Astrocyte (in vitro differentiated cells and primary cell): ENCODE data around the gene TMOD1. TPM values are rescaled to one million over a fixed set of nuclear protein-coding genes. Genes with fewer than 3 reads are reported as not detected.
"Not testable (repeated sequence)": the region's sequence is repeated elsewhere in the genome, so short reads cannot be mapped to it uniquely, and the experiment has no call there.

Source experiments
- DNase-seq: peaks from one replicate; pipeline ENCODE4 v3.0.0-alpha.2; 2010; ENCODE audit warnings: low read depth
- FAIRE-seq: peaks from 2 replicates; lab custom pipeline; 2011; peaks lifted over from hg19 to GRCh38; lab: Jason Lieb, UNC
- H2AFZ ChIP-seq: 2 replicates; pipeline ENCODE4 v1.6.0; 2012; ENCODE audit warnings: low read depth, low read length, inconsistent platforms
- H3K27ac ChIP-seq: 2 replicates; pipeline ENCODE4 v1.5.1; 2011; ENCODE audit warnings: low read depth, low read length, inconsistent platforms
- H3K27me3 ChIP-seq: 2 replicates; pipeline ENCODE4 v1.6.0; 2011; ENCODE audit warnings: low read length, inconsistent platforms; ENCODE audit not compliant: insufficient read depth
- H3K36me3 ChIP-seq: 2 replicates; pipeline ENCODE4 v1.5.1; 2011; ENCODE audit warnings: low read length, inconsistent platforms; ENCODE audit not compliant: insufficient read depth
- H3K4me1 ChIP-seq: 2 replicates; pipeline ENCODE4 v1.5.1; 2011; ENCODE audit warnings: low read length, inconsistent platforms; ENCODE audit not compliant: insufficient read depth
- H3K4me2 ChIP-seq: 2 replicates; pipeline ENCODE4 v1.6.0; 2012; ENCODE audit warnings: low read length, inconsistent platforms
- H3K4me3 ChIP-seq: 2 replicates; pipeline ENCODE4 v1.5.1; 2011; ENCODE audit warnings: low read depth, mild to moderate bottlenecking, low read length, inconsistent platforms; ENCODE audit not compliant: insufficient read depth
- H3K79me2 ChIP-seq: 2 replicates; pipeline ENCODE4 v1.6.0; 2012; ENCODE audit warnings: mild to moderate bottlenecking, low read length, inconsistent platforms; ENCODE audit not compliant: insufficient read depth
- H3K9ac ChIP-seq: 2 replicates; pipeline ENCODE4 v1.6.0; 2012; ENCODE audit warnings: mild to moderate bottlenecking, low read length, inconsistent platforms
- H3K9me3 ChIP-seq: 2 replicates; pipeline ENCODE4 v1.5.1; 2012; ENCODE audit warnings: low read depth, mild to moderate bottlenecking, low read length, inconsistent platforms; ENCODE audit not compliant: insufficient read depth
- H4K20me1 ChIP-seq: 2 replicates; pipeline ENCODE4 v1.6.0; 2012; ENCODE audit warnings: low read length, inconsistent platforms; ENCODE audit not compliant: insufficient read depth
- H3K27ac Mint-ChIP-seq: one replicate; pipeline ENCODE4 v1.8.0; 2021; ENCODE audit warnings: mild to moderate bottlenecking, mixed read lengths; ENCODE audit not compliant: unreplicated experiment
- H3K27me3 Mint-ChIP-seq: one replicate; pipeline ENCODE4 v1.8.0; 2021; ENCODE audit warnings: low read depth, mixed read lengths; ENCODE audit not compliant: unreplicated experiment
- H3K36me3 Mint-ChIP-seq: one replicate; pipeline ENCODE4 v1.8.0; 2021; ENCODE audit warnings: low read depth, mixed read lengths; ENCODE audit not compliant: unreplicated experiment
- H3K4me1 Mint-ChIP-seq: one replicate; pipeline ENCODE4 v1.8.0; 2021; ENCODE audit warnings: low read depth, mixed read lengths; ENCODE audit not compliant: unreplicated experiment
- H3K4me3 Mint-ChIP-seq: one replicate; pipeline ENCODE4 v1.8.0; 2021; ENCODE audit warnings: mild to moderate bottlenecking, moderate library complexity, mixed read lengths; ENCODE audit not compliant: unreplicated experiment
- H3K9me3 Mint-ChIP-seq: one replicate; pipeline ENCODE4 v1.8.0; 2021; ENCODE audit warnings: mild to moderate bottlenecking, mixed read lengths; ENCODE audit not compliant: unreplicated experiment
- CTCF ChIP-seq: IDR thresholded peaks from 2 replicates; pipeline ENCODE4 v1.5.1; 2011; ENCODE audit warnings: low read depth, mild to moderate bottlenecking, inconsistent platforms, low read length, moderate library complexity; ENCODE audit not compliant: insufficient read depth
- EZH2 ChIP-seq: IDR thresholded peaks from 2 replicates; pipeline ENCODE4 v1.6.1; 2012; ENCODE audit warnings: mild to moderate bottlenecking, low read length, inconsistent platforms; ENCODE audit not compliant: insufficient read depth
- total RNA-seq: library from RNA; stranded (reverse); gene quantifications from 2 replicates; pipeline ENCODE4 v1.2.1, GENCODE V29; 2021

Gene TMOD1
- total RNA-seq, 1 donor from 2014 or later = 0.48 TPM

- not testable (repeated sequence) for FAIRE-seq, H2AFZ ChIP-seq, H3K36me3 ChIP-seq, H3K4me3 ChIP-seq, H3K4me1 Mint-ChIP-seq, H4K20me1 ChIP-seq, H3K9me3 Mint-ChIP-seq, H3K4me2 ChIP-seq, H3K27me3 ChIP-seq, H3K4me3 Mint-ChIP-seq, H3K4me1 ChIP-seq, H3K27ac Mint-ChIP-seq, H3K27ac ChIP-seq, DNase-seq, H3K9me3 ChIP-seq, H3K9ac ChIP-seq, H3K79me2 ChIP-seq, H3K36me3 Mint-ChIP-seq
- H3K27me3 Mint-ChIP-seq = peaks cover 20% of the 10 kb centered on the region
Observed at GRCh38 chr9:97574921-97575672, 73.6 kb downstream of the TMOD1 start.

- H3K4me1 Mint-ChIP-seq = no peaks in the 10 kb centered on the region
- Histone ChIP-seq H3K4me1 (no peaks in the 10 kb centered on the region), H3K27ac (no peak overlapping the region), H4K20me1 (no peaks in the 10 kb centered on the region), H3K36me3 (no peaks in the 10 kb centered on the region), H3K4me3 (no peak overlapping the region), H3K4me2 (no peak overlapping the region), H3K9ac (no peak overlapping the region), H3K79me2 (no peaks in the 10 kb centered on the region), H3K27me3 (no peaks in the 10 kb centered on the region), H2AFZ (no peak overlapping the region), H3K9me3 (no peaks in the 10 kb centered on the region)
- peaks cover 18% of the 10 kb centered on the region for H3K27me3 Mint-ChIP-seq
- no peaks in the 10 kb centered on the region for H3K36me3 Mint-ChIP-seq
- DNase-seq (no peak), FAIRE-seq (no peak)
- peaks cover 3% of the 10 kb centered on the region for H3K9me3 Mint-ChIP-seq
- H3K27ac Mint-ChIP-seq = no peak overlapping the region
- TF ChIP-seq EZH2 (no peak), CTCF (no peak)
- no peak overlapping the region for H3K4me3 Mint-ChIP-seq
Observed at GRCh38 chr9:97575673-97576200, 74.3 kb downstream of the TMOD1 start.

GRCh38 chr9:97577051-97577450, 75.6 kb downstream of the TMOD1 start:
- Histone ChIP-seq H3K27me3 (no peaks in the 10 kb centered on the region), H2AFZ (no peak overlapping the region), H3K36me3 (no peaks in the 10 kb centered on the region), H3K4me1 (no peaks in the 10 kb centered on the region), H3K4me3 (no peak overlapping the region), H3K27ac (no peak overlapping the region), H4K20me1 (no peaks in the 10 kb centered on the region), H3K79me2 (no peaks in the 10 kb centered on the region), H3K4me2 (no peak overlapping the region), H3K9me3 (no peaks in the 10 kb centered on the region), H3K9ac (no peak overlapping the region)
- Mint-ChIP-seq H3K4me1 (no peaks in the 10 kb centered on the region), H3K9me3 (peaks cover 3% of the 10 kb centered on the region), H3K27me3 (peaks cover 15% of the 10 kb centered on the region), H3K36me3 (no peaks in the 10 kb centered on the region), H3K4me3 (no peak overlapping the region), H3K27ac (no peak overlapping the region)
- TF ChIP-seq EZH2 = no peak
- TF ChIP-seq CTCF = no peak
- no peak for DNase-seq
- no peak for FAIRE-seq
